Measurements from ENCODE around the gene SLC17A2.

SLC17A2 gene

GRCh38 chr6:25919657-25920056, 10.8 kb downstream of the SLC17A2 start:
- H3K4me3 ChIP-seq (ENCODE audit: low read depth, low read length) = no peak overlapping the region
- TF ChIP-seq CTCF (conservative IDR thresholded peaks at IDR 0.05; ENCODE audit: low read depth, low read length) = no peak
- DNase-seq (ENCODE audit: low read depth) = no peak

- DNase-seq (ENCODE audit: low read depth) = no peak
- H3K4me3 ChIP-seq (ENCODE audit: low read depth, low read length) = no peak overlapping the region
- TF ChIP-seq CTCF (conservative IDR thresholded peaks at IDR 0.05; ENCODE audit: low read depth, low read length) = no peak
These were observed 12.3 kb downstream of the SLC17A2 start for GRCh38 chr6:25918083-25918683.

- H3K4me3 ChIP-seq (ENCODE audit: low read depth, low read length) = no peak overlapping the region
- DNase-seq (ENCODE audit: low read depth) = no peak
- no peak for TF ChIP-seq CTCF (conservative IDR thresholded peaks at IDR 0.05; ENCODE audit: low read depth, low read length)
These were observed 13.6 kb downstream of the SLC17A2 start for GRCh38 chr6:25916789-25917490.

GRCh38 chr6:25916330-25916729, 14.2 kb downstream of the SLC17A2 start:
- no peak for DNase-seq (ENCODE audit: low read depth)
- H3K4me3 ChIP-seq (ENCODE audit: low read depth, low read length) = no peak overlapping the region
- TF ChIP-seq CTCF (conservative IDR thresholded peaks at IDR 0.05; ENCODE audit: low read depth, low read length) = no peak

- no peak overlapping the region for H3K4me3 ChIP-seq (ENCODE audit: low read depth, low read length)
- DNase-seq (ENCODE audit: low read depth) = no peak
These were observed 16.8 kb downstream of the SLC17A2 start for GRCh38 chr6:25913741-25914140.

GRCh38 chr6:25911351-25911750, 19.1 kb downstream of the SLC17A2 start:
- H3K4me3 ChIP-seq (ENCODE audit: low read depth, low read length) = no peak overlapping the region
- no peak for TF ChIP-seq CTCF (conservative IDR thresholded peaks at IDR 0.05; ENCODE audit: low read depth, low read length)
- no peak for DNase-seq (ENCODE audit: low read depth)

More at GRCh38 chr6:25913741-25914140, 16.8 kb downstream of the SLC17A2 start:
- no peak for TF ChIP-seq CTCF (conservative IDR thresholded peaks at IDR 0.05; ENCODE audit: low read depth, low read length)
